Loucy (cell line): ENCODE data around the gene MB.

Experiments
- EZH2phosphoT487 ChIP-seq: fragments of 200-600 bp; IDR thresholded peaks from 2 replicates; pipeline ENCODE4 v1.6.1; 2018; ENCODE audit warnings: antibody characterized with exemption, mild to moderate bottlenecking, moderate library complexity, borderline replicate concordance
- TF ChIP-seq, protein P1 (sequence below): fragments of 200-600 bp; sonication (generic); conservative IDR thresholded peaks from 2 replicates; pipeline ENCODE4 v1.5.1; 2014; ENCODE audit warnings: mild to moderate bottlenecking, antibody characterized with exemption, low read length

- TF ChIP-seq, protein P1, sequence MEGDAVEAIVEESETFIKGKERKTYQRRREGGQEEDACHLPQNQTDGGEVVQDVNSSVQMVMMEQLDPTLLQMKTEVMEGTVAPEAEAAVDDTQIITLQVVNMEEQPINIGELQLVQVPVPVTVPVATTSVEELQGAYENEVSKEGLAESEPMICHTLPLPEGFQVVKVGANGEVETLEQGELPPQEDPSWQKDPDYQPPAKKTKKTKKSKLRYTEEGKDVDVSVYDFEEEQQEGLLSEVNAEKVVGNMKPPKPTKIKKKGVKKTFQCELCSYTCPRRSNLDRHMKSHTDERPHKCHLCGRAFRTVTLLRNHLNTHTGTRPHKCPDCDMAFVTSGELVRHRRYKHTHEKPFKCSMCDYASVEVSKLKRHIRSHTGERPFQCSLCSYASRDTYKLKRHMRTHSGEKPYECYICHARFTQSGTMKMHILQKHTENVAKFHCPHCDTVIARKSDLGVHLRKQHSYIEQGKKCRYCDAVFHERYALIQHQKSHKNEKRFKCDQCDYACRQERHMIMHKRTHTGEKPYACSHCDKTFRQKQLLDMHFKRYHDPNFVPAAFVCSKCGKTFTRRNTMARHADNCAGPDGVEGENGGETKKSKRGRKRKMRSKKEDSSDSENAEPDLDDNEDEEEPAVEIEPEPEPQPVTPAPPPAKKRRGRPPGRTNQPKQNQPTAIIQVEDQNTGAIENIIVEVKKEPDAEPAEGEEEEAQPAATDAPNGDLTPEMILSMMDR = no peak
- TF ChIP-seq EZH2phosphoT487 = no peak
These were observed 16.9 kb upstream of the MB start for GRCh38 chr22:35634015-35634414.
